Spleen (tissue), 11 donors: ENCODE results near the gene LPCAT1. TPM values are rescaled to one million over a fixed set of nuclear protein-coding genes. Genes with fewer than 3 reads are reported as not detected.

ENCODE experiments used
- DNase-seq: peaks from one replicate; pipeline ENCODE4 v3.0.0-alpha.2; 2020
- H3K27ac ChIP-seq, 8 donors: fragments of 200-600 bp; sonication (generic) in 7 of 8; 1 replicate in 4 of 8; 2 replicates in 4 of 8; pipeline versions ENCODE4 v1.5.0 to v1.8.0; 2016 to 2021; ENCODE audit warnings: inconsistent platforms in 4 of 8, mild to moderate bottlenecking in 4 of 8, moderate library complexity in 1 of 8
- H3K27me3 ChIP-seq, 7 donors: fragments of 200-600 bp; sonication (generic) in 6 of 7; replicated peaks in 1 of 7; 1 replicate in 4 of 7; 2 replicates in 3 of 7; pipeline versions ENCODE4 v1.5.0 to v1.8.0; 2016 to 2021; ENCODE audit warnings: inconsistent platforms in 3 of 7, mild to moderate bottlenecking in 1 of 7
- H3K36me3 ChIP-seq, 6 donors: fragments of 200-600 bp; sonication (generic) in 5 of 6; 1 replicate in 4 of 6; 2 replicates in 2 of 6; pipeline versions ENCODE4 v1.5.0 to v1.8.0; 2016 to 2021; ENCODE audit warnings: inconsistent platforms in 2 of 6
- H3K4me1 ChIP-seq, 6 donors: fragments of 200-600 bp; sonication (generic) in 5 of 6; 1 replicate in 3 of 6; 2 replicates in 3 of 6; pipeline versions ENCODE4 v1.5.0 to v1.8.0; 2016 to 2021; ENCODE audit warnings: inconsistent platforms in 3 of 6
- H3K4me3 ChIP-seq, 8 donors: fragments of 200-600 bp; sonication (generic) in 7 of 8; 1 replicate in 4 of 8; 2 replicates in 4 of 8; pipeline versions ENCODE4 v1.5.0 to v1.8.0; 2016 to 2021; ENCODE audit warnings: inconsistent platforms in 4 of 8, mild to moderate bottlenecking in 4 of 8, moderate library complexity in 2 of 8
- H3K9me3 ChIP-seq, 8 donors: fragments of 200-600 bp; sonication (generic) in 7 of 8; 1 replicate in 4 of 8; 2 replicates in 4 of 8; pipeline versions ENCODE4 v1.5.0 to v1.8.0; 2016 to 2021; ENCODE audit warnings: inconsistent platforms in 4 of 8
- POLR2A ChIP-seq, 3 donors: fragments of 450-650 bp; IDR thresholded peaks; one replicate each; pipeline ENCODE4 v1.5.1; 2017; ENCODE audit warnings: antibody characterized with exemption in 3 of 3, mild to moderate bottlenecking in 1 of 3
- POLR2AphosphoS5 ChIP-seq, 3 donors: sonication (generic); formaldehyde crosslinking; IDR thresholded peaks; one replicate each; pipeline ENCODE4 v1.5.1; 2017; ENCODE audit warnings: antibody characterized with exemption in 3 of 3
- WGBS, 5 donors: extraction: QIAGEN DNeasy Blood & Tissue Kit in 3 of 5; methylation state at CpG; one replicate each; pipeline versions ENCODE4 v1.1.5 to v1.1.7; 2013 to 2018; 5-methylcytosine and 5-hydroxymethylcytosine counted together
- intact Hi-C: fragments of 100-400 bp; cut with DNase I; formaldehyde crosslinking; loops from one replicate; pipeline ENCODE4 v1.15.0; 2023; ENCODE audit warnings: low total_unique reads
- polyA plus RNA-seq, 3 donors: library from polyadenylated mRNA; stranded (reverse); fragments of 200-250 nt; gene quantifications; one replicate each; pipeline ENCODE4 v1.2.1, GENCODE V29; 2013
- total RNA-seq, 7 donors: library from RNA; depleted of rRNA in 3 of 7; stranded (reverse); fragments of >200 nt in 3 of 7; fragmentation: NEBNext Ultra II Directional in 4 of 7; extraction: Animal tissue kit (Norgen Biotek cat#: 25700) in 4 of 7; gene quantifications; one replicate each; pipeline versions ENCODE4 v1.1.0 to v1.2.1, GENCODE V29; 2016 to 2021
- TF ChIP-seq, protein P1 (sequence below), 11 experiments: fragments of 200-600 bp in 7 of 11; fragments of 450-650 bp in 4 of 11; sonication (generic) in 4 of 11; IDR thresholded peaks in 8 of 11; conservative IDR thresholded peaks in 3 of 11; 1 replicate in 7 of 11; 2 replicates in 4 of 11; pipeline versions ENCODE4 v1.4.0 to v1.8.0; 2016 to 2021; ENCODE audit warnings: antibody characterized with exemption in 11 of 11, inconsistent platforms in 4 of 11, mild to moderate bottlenecking in 1 of 11
- donor health status: healthy with polysubstance abuse.
- donor health status: DM: no; HTN: no; CAD: no; lungs with moderate emphysema.
- donor health status: DM: no; HTN: no; CAD: no.
- donor health status: Bipolar disorder and iron deficiency.
- donor health status: healthy.
- donor health status: DM: no; HTN: no; CAD: no.
- donor health status: DM: yes; HTN: yes; CAD: no.

LPCAT1 gene
- total and polyA plus RNA-seq, 10 donors, result 52.2 to 322 (median 174) TPM

DNA sequence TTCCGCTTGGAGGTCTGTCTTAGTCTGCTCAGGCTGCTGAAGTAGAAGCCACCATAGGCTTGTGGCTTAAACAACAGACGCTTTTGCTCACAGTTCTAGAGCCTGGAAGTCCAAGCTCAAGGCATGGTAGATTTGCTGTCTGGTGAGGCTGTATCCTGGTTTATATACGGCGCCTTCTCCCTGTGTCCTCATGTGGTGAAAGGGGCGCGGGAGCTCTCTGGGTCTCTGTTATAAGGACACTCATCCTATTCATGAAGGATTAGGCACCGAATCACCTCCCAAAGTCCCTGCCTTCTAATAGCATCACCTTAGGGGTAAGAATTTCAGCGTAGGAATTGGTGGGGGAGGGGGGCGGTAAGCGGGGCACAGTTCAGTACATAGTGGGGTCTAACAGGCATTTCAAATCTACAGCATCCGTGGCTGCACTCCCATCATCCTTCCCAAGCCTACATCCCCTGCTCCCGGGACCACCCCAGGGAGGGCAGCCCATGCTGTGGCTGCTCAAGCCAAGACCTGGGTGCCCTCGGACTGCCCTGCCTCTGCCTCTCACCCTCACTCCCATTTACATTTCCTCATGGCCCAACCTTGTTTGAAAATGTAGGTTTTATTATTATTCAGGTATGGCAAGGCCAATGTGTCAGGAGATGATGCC lies 15.1 kb upstream of the LPCAT1 start:
- no peak for TF ChIP-seq POLR2A (IDR thresholded peaks at IDR 0.05)
- TF ChIP-seq, protein P1, sequence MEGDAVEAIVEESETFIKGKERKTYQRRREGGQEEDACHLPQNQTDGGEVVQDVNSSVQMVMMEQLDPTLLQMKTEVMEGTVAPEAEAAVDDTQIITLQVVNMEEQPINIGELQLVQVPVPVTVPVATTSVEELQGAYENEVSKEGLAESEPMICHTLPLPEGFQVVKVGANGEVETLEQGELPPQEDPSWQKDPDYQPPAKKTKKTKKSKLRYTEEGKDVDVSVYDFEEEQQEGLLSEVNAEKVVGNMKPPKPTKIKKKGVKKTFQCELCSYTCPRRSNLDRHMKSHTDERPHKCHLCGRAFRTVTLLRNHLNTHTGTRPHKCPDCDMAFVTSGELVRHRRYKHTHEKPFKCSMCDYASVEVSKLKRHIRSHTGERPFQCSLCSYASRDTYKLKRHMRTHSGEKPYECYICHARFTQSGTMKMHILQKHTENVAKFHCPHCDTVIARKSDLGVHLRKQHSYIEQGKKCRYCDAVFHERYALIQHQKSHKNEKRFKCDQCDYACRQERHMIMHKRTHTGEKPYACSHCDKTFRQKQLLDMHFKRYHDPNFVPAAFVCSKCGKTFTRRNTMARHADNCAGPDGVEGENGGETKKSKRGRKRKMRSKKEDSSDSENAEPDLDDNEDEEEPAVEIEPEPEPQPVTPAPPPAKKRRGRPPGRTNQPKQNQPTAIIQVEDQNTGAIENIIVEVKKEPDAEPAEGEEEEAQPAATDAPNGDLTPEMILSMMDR (IDR thresholded peaks at IDR 0.05 in 8 of 11, conservative IDR thresholded peaks at IDR 0.05 in 3 of 11), result no peak
- no peak for TF ChIP-seq POLR2AphosphoS5 (IDR thresholded peaks at IDR 0.05)
- intact Hi-C loops, result no loop called here
- 95 to 99% (median 97%) methylated on average over 13 of the region's 13 CpGs for WGBS, 5 donors
- peak; percentile 57 for DNase-seq
- Histone ChIP-seq H3K27ac (peak overlapping the region in 2 of 8 donors; percentile 57 to 58), H3K36me3 (no peaks in the 10 kb centered on the region), H3K4me3 (no peak overlapping the region), H3K4me1 (peaks cover 0 to 36% (median 22%) of the 10 kb centered on the region in 6 donors), H3K9me3 (no peaks in the 10 kb centered on the region), H3K27me3 (no peaks in the 10 kb centered on the region)

DNA sequence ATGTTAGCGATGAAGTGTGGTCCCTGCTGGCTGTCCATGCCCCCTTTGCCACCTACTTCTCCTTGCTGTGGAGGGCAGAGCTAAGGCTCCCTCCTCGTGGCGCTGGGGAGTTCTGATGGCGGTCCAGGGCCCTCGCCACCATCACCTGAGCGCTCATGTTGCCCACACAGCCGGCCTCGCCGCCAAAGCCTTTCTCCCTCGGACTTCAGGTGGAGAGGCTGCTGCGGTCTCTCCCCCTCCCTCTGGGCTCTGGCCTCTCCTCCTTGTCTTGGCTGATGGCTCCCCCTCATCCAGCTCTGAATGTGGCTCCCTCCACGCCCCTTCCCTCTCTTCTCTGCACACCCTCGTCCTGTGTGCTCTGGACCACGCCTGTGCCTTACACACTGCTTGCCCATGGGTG lies 14.5 kb upstream of the LPCAT1 start:
- Histone ChIP-seq H3K27ac (peak overlapping the region in 1 of 8 donors; percentile 57), H3K27me3 (no peaks in the 10 kb centered on the region), H3K4me3 (no peak overlapping the region), H3K36me3 (no peaks in the 10 kb centered on the region), H3K9me3 (no peaks in the 10 kb centered on the region), H3K4me1 (peaks cover 0 to 36% (median 22%) of the 10 kb centered on the region in 6 donors)
- TF ChIP-seq, protein P1 (IDR thresholded peaks at IDR 0.05 in 8 of 11, conservative IDR thresholded peaks at IDR 0.05 in 3 of 11), result no peak
- TF ChIP-seq POLR2AphosphoS5 (IDR thresholded peaks at IDR 0.05), result no peak
- no peak for TF ChIP-seq POLR2A (IDR thresholded peaks at IDR 0.05)
- intact Hi-C loops, result no loop called here
- 95 to 97% (median 96%) methylated on average over 14 of the region's 14 CpGs for WGBS, 5 donors
- peak; percentile 73 for DNase-seq

DNA sequence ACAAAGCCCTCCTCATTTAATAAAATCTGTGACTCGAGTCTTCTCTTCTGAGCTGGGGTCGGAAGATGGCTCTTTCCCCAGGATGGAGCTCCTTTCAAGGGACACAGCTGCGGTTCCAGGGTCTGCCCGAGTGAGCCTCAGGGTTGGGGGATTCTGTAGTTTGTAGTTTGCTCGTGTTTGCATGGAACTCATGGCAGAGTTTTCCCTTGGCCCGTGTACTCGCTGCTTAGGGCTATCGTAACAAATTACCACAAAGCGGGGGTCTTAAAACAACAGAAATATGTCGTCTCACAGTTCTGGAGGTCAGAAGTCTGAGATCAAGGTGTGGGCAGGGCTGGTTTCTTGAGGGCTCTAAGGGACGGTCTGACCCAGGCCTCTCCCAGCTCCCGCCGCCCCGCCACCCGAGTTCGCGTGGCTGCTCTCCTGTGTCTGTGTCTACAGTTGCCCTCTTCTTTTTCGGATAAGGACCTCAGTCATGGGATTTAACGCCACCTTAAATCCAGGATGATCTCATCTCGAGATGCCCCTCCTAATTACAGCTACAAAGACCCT lies 13.9 kb upstream of the LPCAT1 start:
- TF ChIP-seq POLR2A (IDR thresholded peaks at IDR 0.05) (no peak), POLR2AphosphoS5 (IDR thresholded peaks at IDR 0.05) (no peak)
- TF ChIP-seq, protein P1 (IDR thresholded peaks at IDR 0.05 in 8 of 11, conservative IDR thresholded peaks at IDR 0.05 in 3 of 11), result no peak
- no peaks in the 10 kb centered on the region for H3K27me3 ChIP-seq
- H3K9me3 ChIP-seq, result no peaks in the 10 kb centered on the region
- intact Hi-C loops, result no loop called here
- H3K4me1 ChIP-seq, result peaks cover 0 to 34% (median 22%) of the 10 kb centered on the region in 6 donors
- no peak overlapping the region for H3K4me3 ChIP-seq
- 94 to 97% (median 96%) methylated on average over 20 of the region's 20 CpGs for WGBS, 5 donors
- H3K27ac ChIP-seq, result peak overlapping the region in 4 of 8 donors; percentile 84 to 88 (median 86)
- DNase-seq, result peak; percentile 71
- H3K36me3 ChIP-seq, result no peaks in the 10 kb centered on the region

DNA sequence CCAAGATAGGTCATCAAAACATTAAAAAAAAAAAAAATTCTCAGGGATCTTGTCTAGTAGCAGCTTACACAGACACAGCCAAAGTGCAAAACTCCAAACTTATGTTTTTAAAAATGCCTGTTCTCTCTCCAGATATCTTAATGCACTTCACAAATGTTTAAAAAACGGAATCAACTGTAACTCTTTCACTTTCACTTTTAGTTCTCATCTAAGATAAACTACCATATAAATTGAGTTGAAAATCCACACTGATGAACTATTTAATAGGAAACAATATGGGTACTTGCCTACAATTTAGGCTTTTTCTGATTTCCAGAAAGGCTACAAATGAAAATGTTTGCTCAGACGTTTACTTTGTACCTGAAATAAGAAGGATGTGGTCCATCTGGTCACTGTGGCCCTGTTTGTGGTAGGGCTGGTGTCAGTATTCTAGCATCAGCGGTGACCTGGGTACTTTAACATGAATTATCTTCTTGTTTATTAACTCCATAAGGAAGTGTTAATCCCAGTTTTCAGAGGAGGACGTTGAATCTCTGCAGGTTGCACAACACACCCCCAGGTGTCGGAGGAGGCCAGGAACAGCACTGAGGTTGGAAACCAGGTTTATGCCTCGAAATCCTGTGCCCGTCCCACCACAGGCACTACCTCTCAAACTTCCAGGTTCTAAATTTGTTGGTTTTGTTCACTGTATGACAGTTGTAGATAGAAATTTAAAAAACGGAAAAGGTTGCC lies 13.3 kb upstream of the LPCAT1 start:
- Histone ChIP-seq H3K27me3 (no peaks in the 10 kb centered on the region), H3K9me3 (no peaks in the 10 kb centered on the region), H3K27ac (peak overlapping the region; percentile 79 to 88 (median 84)), H3K4me1 (peaks cover 0 to 33% (median 21%) of the 10 kb centered on the region in 6 donors), H3K36me3 (no peaks in the 10 kb centered on the region), H3K4me3 (peak overlapping the region in 5 of 8 donors; percentile 2 to 45 (median 17))
- TF ChIP-seq POLR2AphosphoS5 (IDR thresholded peaks at IDR 0.05), result no peak
- TF ChIP-seq POLR2A (IDR thresholded peaks at IDR 0.05), result no peak
- TF ChIP-seq, protein P1 (IDR thresholded peaks at IDR 0.05 in 8 of 11, conservative IDR thresholded peaks at IDR 0.05 in 3 of 11), result no peak
- DNase-seq, result peak; percentile 58
- 50 to 61% (median 58%) methylated on average over 8 of the region's 8 CpGs for WGBS, 5 donors
- intact Hi-C loops, result no loop called here
